ENCODE results near the gene EPS8L3. TPM values are rescaled to one million over a fixed set of nuclear protein-coding genes. Genes with fewer than 3 reads are reported as not detected.

Gene EPS8L3, protein sequence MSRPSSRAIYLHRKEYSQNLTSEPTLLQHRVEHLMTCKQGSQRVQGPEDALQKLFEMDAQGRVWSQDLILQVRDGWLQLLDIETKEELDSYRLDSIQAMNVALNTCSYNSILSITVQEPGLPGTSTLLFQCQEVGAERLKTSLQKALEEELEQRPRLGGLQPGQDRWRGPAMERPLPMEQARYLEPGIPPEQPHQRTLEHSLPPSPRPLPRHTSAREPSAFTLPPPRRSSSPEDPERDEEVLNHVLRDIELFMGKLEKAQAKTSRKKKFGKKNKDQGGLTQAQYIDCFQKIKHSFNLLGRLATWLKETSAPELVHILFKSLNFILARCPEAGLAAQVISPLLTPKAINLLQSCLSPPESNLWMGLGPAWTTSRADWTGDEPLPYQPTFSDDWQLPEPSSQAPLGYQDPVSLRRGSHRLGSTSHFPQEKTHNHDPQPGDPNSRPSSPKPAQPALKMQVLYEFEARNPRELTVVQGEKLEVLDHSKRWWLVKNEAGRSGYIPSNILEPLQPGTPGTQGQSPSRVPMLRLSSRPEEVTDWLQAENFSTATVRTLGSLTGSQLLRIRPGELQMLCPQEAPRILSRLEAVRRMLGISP
- not detected in 2 replicates for polyA plus RNA-seq
- not detected in 2 replicates for polyA minus RNA-seq

DNA sequence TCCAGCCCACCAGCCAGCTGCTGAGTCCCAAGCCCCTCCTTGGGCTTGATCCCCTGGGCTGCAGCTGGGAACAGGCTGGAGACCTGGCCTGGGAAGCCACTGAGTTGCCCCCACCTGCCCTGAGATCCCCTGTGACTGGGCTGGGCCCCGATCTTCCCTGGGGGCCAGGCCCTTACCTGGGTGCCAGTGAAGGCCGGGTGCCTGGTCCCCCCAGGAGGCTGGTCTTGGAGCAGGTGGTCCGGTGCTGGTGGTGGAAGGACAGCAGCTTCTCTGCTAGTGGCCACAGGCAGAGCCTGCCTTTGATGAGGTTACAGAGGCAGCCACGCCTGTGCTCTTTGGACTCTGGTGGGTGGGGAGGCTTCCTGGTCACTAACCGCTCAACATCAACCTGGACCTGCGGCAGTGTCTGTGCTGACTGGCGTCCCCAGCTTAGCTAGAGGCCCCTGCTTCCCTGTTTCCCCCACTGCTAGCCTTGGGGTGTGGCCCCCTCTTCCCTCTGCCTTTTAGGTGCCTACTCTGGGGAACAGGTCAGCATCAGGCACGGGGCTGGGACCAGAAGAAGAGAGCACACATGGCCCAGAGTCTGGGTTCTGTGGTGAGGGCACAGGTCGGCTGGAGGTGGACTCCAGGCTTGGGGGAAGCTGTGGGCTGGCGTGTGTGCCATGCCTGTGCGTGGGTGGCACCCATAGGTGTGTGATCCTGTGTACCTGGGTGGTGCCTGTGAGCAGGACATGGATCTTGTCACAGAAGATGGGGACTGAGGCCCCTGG is at the start of gene EPS8L3:
Gene EPS8L3, minus strand, starts transcription at position 278 of the 770 bp plus-strand sequence. CDS start 2,174 bp downstream, outside the sequence.
- no peak within 1 kb of the TSS for H3K9ac ChIP-seq (ENCODE audit: low read length)
- H3K27ac ChIP-seq (ENCODE audit: low read length), result no peak within 1 kb of the TSS
- no peak within 1 kb of the TSS for H2AFZ ChIP-seq (ENCODE audit: low read depth, low read length)
- no peaks in the 10 kb centered on the region for H3F3A ChIP-seq (ENCODE audit: insufficient read depth, low read length, poor library complexity, severe bottlenecking)
- H3K27me3 ChIP-seq (ENCODE audit: insufficient read depth, low read depth, low read length), result no peaks in the 10 kb centered on the region
- H3K4me3 ChIP-seq (ENCODE audit: low read length), result no peak within 1 kb of the TSS
- no peaks in the 10 kb centered on the region for H3K9me2 ChIP-seq (ENCODE audit: insufficient read depth, low read length)
- no peaks in the 10 kb centered on the region for H4K20me1 ChIP-seq (ENCODE audit: insufficient read depth)
- H3K9me3 ChIP-seq (ENCODE audit: low read length), result no peaks in the 10 kb centered on the region
- H3K79me2 ChIP-seq (replicated peaks; ENCODE audit: insufficient read depth, low read length), result no peaks in the 10 kb centered on the region
- H3K4me2 ChIP-seq (ENCODE audit: low read length), result no peak within 1 kb of the TSS
- H3K36me3 ChIP-seq (ENCODE audit: insufficient read depth, low read length), result no peaks in the 10 kb centered on the region
- TF ChIP-seq RAD21 (conservative IDR thresholded peaks at IDR 0.05), result no peak
- TF ChIP-seq TAF1 (IDR thresholded peaks at IDR 0.05; ENCODE audit: low read depth), result no peak
- TF ChIP-seq, protein P1, sequence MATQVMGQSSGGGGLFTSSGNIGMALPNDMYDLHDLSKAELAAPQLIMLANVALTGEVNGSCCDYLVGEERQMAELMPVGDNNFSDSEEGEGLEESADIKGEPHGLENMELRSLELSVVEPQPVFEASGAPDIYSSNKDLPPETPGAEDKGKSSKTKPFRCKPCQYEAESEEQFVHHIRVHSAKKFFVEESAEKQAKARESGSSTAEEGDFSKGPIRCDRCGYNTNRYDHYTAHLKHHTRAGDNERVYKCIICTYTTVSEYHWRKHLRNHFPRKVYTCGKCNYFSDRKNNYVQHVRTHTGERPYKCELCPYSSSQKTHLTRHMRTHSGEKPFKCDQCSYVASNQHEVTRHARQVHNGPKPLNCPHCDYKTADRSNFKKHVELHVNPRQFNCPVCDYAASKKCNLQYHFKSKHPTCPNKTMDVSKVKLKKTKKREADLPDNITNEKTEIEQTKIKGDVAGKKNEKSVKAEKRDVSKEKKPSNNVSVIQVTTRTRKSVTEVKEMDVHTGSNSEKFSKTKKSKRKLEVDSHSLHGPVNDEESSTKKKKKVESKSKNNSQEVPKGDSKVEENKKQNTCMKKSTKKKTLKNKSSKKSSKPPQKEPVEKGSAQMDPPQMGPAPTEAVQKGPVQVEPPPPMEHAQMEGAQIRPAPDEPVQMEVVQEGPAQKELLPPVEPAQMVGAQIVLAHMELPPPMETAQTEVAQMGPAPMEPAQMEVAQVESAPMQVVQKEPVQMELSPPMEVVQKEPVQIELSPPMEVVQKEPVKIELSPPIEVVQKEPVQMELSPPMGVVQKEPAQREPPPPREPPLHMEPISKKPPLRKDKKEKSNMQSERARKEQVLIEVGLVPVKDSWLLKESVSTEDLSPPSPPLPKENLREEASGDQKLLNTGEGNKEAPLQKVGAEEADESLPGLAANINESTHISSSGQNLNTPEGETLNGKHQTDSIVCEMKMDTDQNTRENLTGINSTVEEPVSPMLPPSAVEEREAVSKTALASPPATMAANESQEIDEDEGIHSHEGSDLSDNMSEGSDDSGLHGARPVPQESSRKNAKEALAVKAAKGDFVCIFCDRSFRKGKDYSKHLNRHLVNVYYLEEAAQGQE (IDR thresholded peaks at IDR 0.05; ENCODE audit: borderline replicate concordance), result no peak
- TF ChIP-seq EP300 (conservative IDR thresholded peaks at IDR 0.05; ENCODE audit: poor library complexity, severe bottlenecking), result no peak
- TF ChIP-seq EZH2 (IDR thresholded peaks at IDR 0.05; ENCODE audit: borderline replicate concordance, insufficient read depth, low read length, poor library complexity, severe bottlenecking), result no peak
- no peak for TF ChIP-seq MXI1 (conservative IDR thresholded peaks at IDR 0.05; ENCODE audit: poor library complexity, severe bottlenecking)
- TF ChIP-seq SMC3 (conservative IDR thresholded peaks at IDR 0.05; ENCODE audit: poor library complexity), result no peak
- no peak for TF ChIP-seq POLR2AphosphoS5 (IDR thresholded peaks at IDR 0.05)
- TF ChIP-seq, protein P2, sequence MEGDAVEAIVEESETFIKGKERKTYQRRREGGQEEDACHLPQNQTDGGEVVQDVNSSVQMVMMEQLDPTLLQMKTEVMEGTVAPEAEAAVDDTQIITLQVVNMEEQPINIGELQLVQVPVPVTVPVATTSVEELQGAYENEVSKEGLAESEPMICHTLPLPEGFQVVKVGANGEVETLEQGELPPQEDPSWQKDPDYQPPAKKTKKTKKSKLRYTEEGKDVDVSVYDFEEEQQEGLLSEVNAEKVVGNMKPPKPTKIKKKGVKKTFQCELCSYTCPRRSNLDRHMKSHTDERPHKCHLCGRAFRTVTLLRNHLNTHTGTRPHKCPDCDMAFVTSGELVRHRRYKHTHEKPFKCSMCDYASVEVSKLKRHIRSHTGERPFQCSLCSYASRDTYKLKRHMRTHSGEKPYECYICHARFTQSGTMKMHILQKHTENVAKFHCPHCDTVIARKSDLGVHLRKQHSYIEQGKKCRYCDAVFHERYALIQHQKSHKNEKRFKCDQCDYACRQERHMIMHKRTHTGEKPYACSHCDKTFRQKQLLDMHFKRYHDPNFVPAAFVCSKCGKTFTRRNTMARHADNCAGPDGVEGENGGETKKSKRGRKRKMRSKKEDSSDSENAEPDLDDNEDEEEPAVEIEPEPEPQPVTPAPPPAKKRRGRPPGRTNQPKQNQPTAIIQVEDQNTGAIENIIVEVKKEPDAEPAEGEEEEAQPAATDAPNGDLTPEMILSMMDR (IDR thresholded peaks at IDR 0.05; ENCODE audit: poor library complexity, severe bottlenecking), result no peak

All from neural cell (in vitro differentiated cells).